ENCODE measurements around the gene RABAC1.
A peak's percentile ranks its signal among the peaks of the same experiment; 100 is the strongest.

The RABAC1 gene

DNA sequence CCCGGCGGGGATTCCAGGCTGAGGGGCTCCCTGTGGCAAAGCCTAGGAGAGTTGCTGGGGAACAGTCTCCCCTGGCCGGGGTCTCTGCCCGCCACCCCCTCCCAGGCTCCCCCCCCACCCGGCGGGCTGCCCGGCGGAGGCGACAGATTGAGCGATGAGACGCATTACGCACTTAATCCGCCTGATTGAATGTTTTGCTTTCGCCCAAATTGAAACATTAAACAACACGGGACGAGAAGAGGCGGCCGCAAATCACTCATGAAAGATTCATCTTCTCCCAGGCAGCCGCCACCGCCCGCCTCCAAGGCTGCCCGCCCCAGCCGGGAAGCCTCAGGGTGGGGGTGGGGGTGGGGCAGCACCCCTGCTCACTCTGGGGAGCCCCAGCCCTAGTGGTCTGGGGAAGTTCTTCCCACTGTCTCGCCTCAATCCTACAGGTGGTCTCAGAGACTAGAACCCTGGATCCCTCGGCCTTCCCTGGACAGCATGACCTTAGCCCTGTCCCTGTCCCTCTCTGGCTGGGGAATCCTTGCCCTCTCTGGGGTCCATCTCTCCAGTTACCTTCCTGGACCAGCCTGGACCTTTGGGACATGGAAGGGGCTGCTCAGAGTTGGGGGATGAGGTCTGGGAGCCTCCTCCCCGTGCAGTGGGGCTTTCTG, 23.2 kb downstream of the RABAC1 start:
- TF ChIP-seq, protein P1, sequence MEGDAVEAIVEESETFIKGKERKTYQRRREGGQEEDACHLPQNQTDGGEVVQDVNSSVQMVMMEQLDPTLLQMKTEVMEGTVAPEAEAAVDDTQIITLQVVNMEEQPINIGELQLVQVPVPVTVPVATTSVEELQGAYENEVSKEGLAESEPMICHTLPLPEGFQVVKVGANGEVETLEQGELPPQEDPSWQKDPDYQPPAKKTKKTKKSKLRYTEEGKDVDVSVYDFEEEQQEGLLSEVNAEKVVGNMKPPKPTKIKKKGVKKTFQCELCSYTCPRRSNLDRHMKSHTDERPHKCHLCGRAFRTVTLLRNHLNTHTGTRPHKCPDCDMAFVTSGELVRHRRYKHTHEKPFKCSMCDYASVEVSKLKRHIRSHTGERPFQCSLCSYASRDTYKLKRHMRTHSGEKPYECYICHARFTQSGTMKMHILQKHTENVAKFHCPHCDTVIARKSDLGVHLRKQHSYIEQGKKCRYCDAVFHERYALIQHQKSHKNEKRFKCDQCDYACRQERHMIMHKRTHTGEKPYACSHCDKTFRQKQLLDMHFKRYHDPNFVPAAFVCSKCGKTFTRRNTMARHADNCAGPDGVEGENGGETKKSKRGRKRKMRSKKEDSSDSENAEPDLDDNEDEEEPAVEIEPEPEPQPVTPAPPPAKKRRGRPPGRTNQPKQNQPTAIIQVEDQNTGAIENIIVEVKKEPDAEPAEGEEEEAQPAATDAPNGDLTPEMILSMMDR (IDR thresholded peaks at IDR 0.05; ENCODE audit: low read depth, low read length), result no peak
- in situ Hi-C loops (cut with HindIII; ENCODE audit: low sequenced_read_pairs), result no loop called here
- no peak overlapping the region for H3K4me3 ChIP-seq (ENCODE audit: low read depth, low read length)
- DNase-seq (ENCODE audit: low read depth, low spot score), result no peak

DNA sequence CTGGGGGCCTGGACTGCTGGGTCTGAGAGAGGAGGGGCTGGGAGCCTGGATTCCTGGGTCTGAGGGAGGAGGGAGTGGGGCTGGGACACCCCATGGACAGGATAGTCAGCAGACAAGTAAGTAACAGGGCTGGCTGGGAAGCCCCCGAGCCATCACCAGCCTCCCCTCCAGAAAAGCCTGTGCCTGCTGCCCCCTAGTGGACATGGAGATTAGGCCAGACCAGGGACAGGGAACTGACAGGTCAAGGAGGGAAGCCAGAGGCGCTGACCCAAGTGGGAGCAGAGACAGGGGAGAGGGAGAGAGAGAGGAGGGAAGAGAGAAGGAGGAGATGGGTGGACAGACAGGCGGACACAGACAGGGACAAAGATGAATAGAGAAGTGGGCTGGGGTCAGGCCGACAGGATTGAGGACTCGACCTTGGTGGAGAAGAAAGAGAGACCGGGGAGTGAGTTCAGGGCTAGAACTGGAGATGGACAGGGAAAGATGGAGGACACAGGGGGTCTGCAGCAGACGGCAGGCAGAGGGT, 24.2 kb downstream of the RABAC1 start:
- no peak overlapping the region for H3K4me3 ChIP-seq (ENCODE audit: low read depth, low read length)
- peak; percentile 37 for DNase-seq (ENCODE audit: low read depth, low spot score)
- TF ChIP-seq, protein P1 (IDR thresholded peaks at IDR 0.05; ENCODE audit: low read depth, low read length), result peak; percentile 97
- in situ Hi-C loops (cut with HindIII; ENCODE audit: low sequenced_read_pairs), result no loop called here

- DNase-seq (ENCODE audit: low read depth, low spot score), result no peak
- in situ Hi-C loops (cut with HindIII; ENCODE audit: low sequenced_read_pairs), result no loop called here
- H3K4me3 ChIP-seq (ENCODE audit: low read depth, low read length), result no peak overlapping the region
- TF ChIP-seq, protein P1 (IDR thresholded peaks at IDR 0.05; ENCODE audit: low read depth, low read length), result no peak
Measured at GRCh38 chr19:41933693-41934426, 25.3 kb downstream of the RABAC1 start.

DNA sequence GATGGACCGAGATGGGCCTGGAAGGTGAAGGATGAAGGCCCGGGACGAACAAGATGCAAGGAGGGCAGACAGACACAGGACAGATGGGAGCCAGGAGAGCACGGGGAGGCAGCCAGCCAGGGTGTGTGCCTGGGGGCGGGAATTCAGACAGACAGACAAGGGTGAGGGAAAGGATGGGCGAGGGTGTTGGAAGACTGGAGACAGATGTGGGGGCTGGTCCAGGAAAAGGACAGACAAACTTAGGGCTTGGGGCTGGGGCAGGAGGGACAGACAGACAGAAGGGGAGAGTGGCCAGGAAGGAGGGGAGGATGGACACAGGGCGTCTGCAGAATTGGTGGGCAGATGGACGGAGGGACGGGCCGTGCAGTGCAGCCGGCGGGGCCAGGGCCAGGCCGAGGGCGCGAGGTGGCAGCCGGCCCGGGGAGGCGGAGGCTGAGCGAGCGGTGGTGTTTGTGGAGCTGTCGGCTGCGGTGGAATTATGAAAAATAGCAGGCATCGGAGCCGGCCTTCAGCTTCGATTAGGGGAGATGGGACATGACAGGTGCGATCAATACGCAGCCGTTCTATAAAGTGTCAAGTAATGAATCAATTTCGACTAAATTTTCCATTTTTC, 26.3 kb downstream of the RABAC1 start:
- TF ChIP-seq, protein P1 (IDR thresholded peaks at IDR 0.05; ENCODE audit: low read depth, low read length), result no peak
- H3K4me3 ChIP-seq (ENCODE audit: low read depth, low read length), result no peak overlapping the region
- in situ Hi-C loops (cut with HindIII; ENCODE audit: low sequenced_read_pairs), result no loop called here
- no peak for DNase-seq (ENCODE audit: low read depth, low spot score)

DNA sequence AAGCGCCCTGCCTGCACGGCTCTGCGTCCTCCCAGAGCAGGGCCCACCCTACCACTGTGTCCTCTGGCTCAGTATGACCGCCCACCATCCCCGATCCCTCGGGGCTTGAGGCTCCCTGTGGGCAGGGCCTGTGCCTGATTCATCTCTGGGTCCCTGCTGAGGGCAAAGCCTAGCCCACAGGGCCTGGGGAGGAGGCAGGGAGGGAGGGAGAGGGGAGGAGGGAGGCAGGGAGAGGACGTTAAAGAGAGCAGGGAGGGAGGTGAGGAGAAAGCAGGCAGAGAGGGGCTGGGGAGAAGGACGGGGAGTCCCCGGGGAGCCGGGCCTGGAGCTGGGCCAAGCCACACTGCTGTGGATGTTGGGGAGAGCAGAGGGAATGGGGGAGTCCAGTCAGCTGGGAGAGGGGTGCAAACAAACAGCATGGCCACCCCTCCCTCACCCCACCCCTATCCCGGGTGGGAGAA, 26.8 kb downstream of the RABAC1 start:
- DNase-seq (ENCODE audit: low read depth, low spot score), result no peak
- TF ChIP-seq, protein P1 (IDR thresholded peaks at IDR 0.05; ENCODE audit: low read depth, low read length), result no peak
- no peak overlapping the region for H3K4me3 ChIP-seq (ENCODE audit: low read depth, low read length)
- in situ Hi-C loops (cut with HindIII; ENCODE audit: low sequenced_read_pairs), result no loop called here

GRCh38 chr19:41930926-41931592, 28.1 kb downstream of the RABAC1 start:
- no peak overlapping the region for H3K4me3 ChIP-seq (ENCODE audit: low read depth, low read length)

More at GRCh38 chr19:41930926-41931592, 28.1 kb downstream of the RABAC1 start:
- in situ Hi-C loops (cut with HindIII; ENCODE audit: low sequenced_read_pairs), result no loop called here
- TF ChIP-seq, protein P1 (IDR thresholded peaks at IDR 0.05; ENCODE audit: low read depth, low read length), result peak; percentile 42
- no peak for DNase-seq (ENCODE audit: low read depth, low spot score)

Data from astrocyte of the spinal cord (primary cell).